Transverse colon (tissue), 4 donors: ENCODE data around the gene PIGBOS1.

Source experiments
- EP300 ChIP-seq: sonication (generic); formaldehyde crosslinking; IDR thresholded peaks from one replicate; pipeline ENCODE4 v1.6.1; 2017; ENCODE audit warnings: antibody characterized with exemption, low read depth
- POLR2A ChIP-seq: fragments of 450-650 bp; IDR thresholded peaks from one replicate; pipeline ENCODE4 v1.6.1; 2016; ENCODE audit warnings: antibody characterized with exemption, mild to moderate bottlenecking, moderate library complexity
- POLR2AphosphoS5 ChIP-seq, 3 donors: sonication (generic); formaldehyde crosslinking; IDR thresholded peaks; one replicate each; pipeline ENCODE4 v1.6.1; 2016; ENCODE audit warnings: antibody characterized with exemption in 3 of 3
- TF ChIP-seq, protein P1 (sequence below), 5 experiments: fragments of 200-600 bp in 3 of 5; fragments of 450-650 bp in 2 of 5; sonication (generic) in 3 of 5; IDR thresholded peaks; 1 replicate in 2 of 5; 2 replicates in 3 of 5; pipeline ENCODE4 v1.5.1; 2016 to 2017; ENCODE audit warnings: antibody characterized with exemption in 5 of 5, inconsistent platforms in 3 of 5, mild to moderate bottlenecking in 2 of 5, moderate library complexity in 1 of 5

- TF ChIP-seq POLR2AphosphoS5 (IDR thresholded peaks at IDR 0.05) (no peak), POLR2A (no peak), EP300 (no peak)
- TF ChIP-seq, protein P1, sequence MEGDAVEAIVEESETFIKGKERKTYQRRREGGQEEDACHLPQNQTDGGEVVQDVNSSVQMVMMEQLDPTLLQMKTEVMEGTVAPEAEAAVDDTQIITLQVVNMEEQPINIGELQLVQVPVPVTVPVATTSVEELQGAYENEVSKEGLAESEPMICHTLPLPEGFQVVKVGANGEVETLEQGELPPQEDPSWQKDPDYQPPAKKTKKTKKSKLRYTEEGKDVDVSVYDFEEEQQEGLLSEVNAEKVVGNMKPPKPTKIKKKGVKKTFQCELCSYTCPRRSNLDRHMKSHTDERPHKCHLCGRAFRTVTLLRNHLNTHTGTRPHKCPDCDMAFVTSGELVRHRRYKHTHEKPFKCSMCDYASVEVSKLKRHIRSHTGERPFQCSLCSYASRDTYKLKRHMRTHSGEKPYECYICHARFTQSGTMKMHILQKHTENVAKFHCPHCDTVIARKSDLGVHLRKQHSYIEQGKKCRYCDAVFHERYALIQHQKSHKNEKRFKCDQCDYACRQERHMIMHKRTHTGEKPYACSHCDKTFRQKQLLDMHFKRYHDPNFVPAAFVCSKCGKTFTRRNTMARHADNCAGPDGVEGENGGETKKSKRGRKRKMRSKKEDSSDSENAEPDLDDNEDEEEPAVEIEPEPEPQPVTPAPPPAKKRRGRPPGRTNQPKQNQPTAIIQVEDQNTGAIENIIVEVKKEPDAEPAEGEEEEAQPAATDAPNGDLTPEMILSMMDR (IDR thresholded peaks at IDR 0.05), result no peak
Measured at GRCh38 chr15:55358471-55358870, 39.5 kb upstream of the PIGBOS1 start.
